A549 treated with dexamethasone at 1 μM for 4 hours (cell line): ENCODE data around the gene OR8U1. TPM values are rescaled to one million over a fixed set of nuclear protein-coding genes. Genes with fewer than 3 reads are reported as not detected.

ENCODE experiments used
- total RNA-seq: library from RNA; stranded (reverse); fragments of 200-300 nt; extraction: Qiagen RNA extraction; gene quantifications from 5 replicates; pipeline ENCODE4 v1.2.3, GENCODE V29; 2022

OR8U1 gene
- not detected in 5 replicates for total RNA-seq

GRCh38 chr11:56375324-56375723 is at the start of gene OR8U1:
Gene OR8U1 (plus strand): TSS chr11:56375624. CDS start chr11:56375624, 0 bp downstream.

GRCh38 chr11:56345739-56346138 is 29.7 kb upstream of the OR8U1 start, which contains the start of gene OR8K1:
Gene OR8K1 (plus strand): TSS chr11:56346039. CDS start chr11:56346039, 0 bp downstream.

GRCh38 chr11:56353991-56354390 is 21.4 kb upstream of the OR8U1 start, which contains the start of gene OR8J1:
Gene OR8J1 (plus strand): TSS chr11:56354291. CDS start chr11:56360247, 5,956 bp downstream.

DNA sequence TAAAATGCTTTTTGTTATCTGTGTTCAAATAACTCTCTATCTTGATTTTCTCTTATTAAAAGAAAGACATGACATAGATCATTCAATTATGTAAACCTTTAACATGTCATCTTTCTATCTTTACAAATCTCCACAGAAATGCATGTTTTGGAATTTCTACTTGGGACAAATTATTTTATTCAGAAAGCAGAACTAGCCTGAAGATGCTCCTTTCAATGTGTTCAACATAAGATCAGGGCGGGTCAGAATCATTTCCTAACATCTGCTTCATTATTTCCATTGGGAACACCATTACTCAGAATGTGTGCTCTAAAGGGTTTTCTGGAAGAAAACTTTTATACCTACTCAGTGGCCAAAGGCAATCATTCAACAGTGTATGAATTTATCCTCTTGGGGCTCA is 37.0 kb downstream of the OR8U1 start, which contains the start of gene OR5AL1:
Gene OR5AL1, plus strand, starts transcription at position 301 of the 400 bp plus-strand sequence.

Other genes with a start within 250 kb of the OR8U1 start
- gene OR8J3, start 235.4 kb upstream of the OR8U1 start, total RNA-seq = not detected in 5 replicates
- gene OR8K5, start 215.3 kb upstream of the OR8U1 start, total RNA-seq = not detected in 5 replicates
- gene OR5J2, start 199.0 kb upstream of the OR8U1 start, total RNA-seq = not detected in 5 replicates
- not detected in 5 replicates for gene OR5T2, start 141.4 kb upstream of the OR8U1 start, total RNA-seq
- not detected in 5 replicates for gene OR5T3, start 123.4 kb upstream of the OR8U1 start, total RNA-seq
- gene OR5T1, start 101.5 kb upstream of the OR8U1 start, total RNA-seq = not detected in 5 replicates
- not detected in 5 replicates for gene OR8H1, start 83.4 kb upstream of the OR8U1 start, total RNA-seq
- not detected in 5 replicates for gene OR8K3, start 60.5 kb upstream of the OR8U1 start, total RNA-seq
- not detected in 5 replicates for gene OR8K1, start 29.6 kb upstream of the OR8U1 start, total RNA-seq
- gene OR8J1, start 21.3 kb upstream of the OR8U1 start, total RNA-seq = not detected in 5 replicates
- not detected in 5 replicates for gene OR5AL1, start 37.1 kb downstream of the OR8U1 start, total RNA-seq
- not detected in 5 replicates for gene OR5M3, start 97.7 kb downstream of the OR8U1 start, total RNA-seq
- not detected in 5 replicates for gene OR5M8, start 115.7 kb downstream of the OR8U1 start, total RNA-seq
- not detected in 5 replicates for gene OR5M11, start 167.6 kb downstream of the OR8U1 start, total RNA-seq
- gene OR5M10, start 202.1 kb downstream of the OR8U1 start, total RNA-seq = not detected in 5 replicates
- gene OR5M1, start 239.2 kb downstream of the OR8U1 start, total RNA-seq = not detected in 5 replicates